GM19397 (cell line): Measurements from ENCODE around the gene ASIC4.

Experiments
- ATAC-seq: cut with Tn5 transposase; IDR thresholded peaks from one replicate; pipeline ENCODE4 v1.9.1; 2021; ENCODE audit warnings: mild to moderate bottlenecking, moderate library complexity; ENCODE audit not compliant: unreplicated experiment

The ASIC4 gene

GRCh38 chr2:219514196-219514761 lies at the start of gene ASIC4:
TSS of gene ASIC4 (plus strand) at chr2:219514482. CDS start at chr2:219514725, 243 bp downstream.
- no peak for ATAC-seq

GRCh38 chr2:219465659-219466561 lies 48.4 kb upstream of the ASIC4 start:
- ATAC-seq, result no peak

GRCh38 chr2:219466816-219467735 lies 47.2 kb upstream of the ASIC4 start:
- no peak for ATAC-seq

GRCh38 chr2:219467736-219468075 lies 46.6 kb upstream of the ASIC4 start:
- no peak for ATAC-seq

GRCh38 chr2:219468410-219469185 lies 45.7 kb upstream of the ASIC4 start:
- no peak for ATAC-seq

GRCh38 chr2:219469186-219469724 lies 45.0 kb upstream of the ASIC4 start:
- ATAC-seq, result no peak

- no peak for ATAC-seq
These were observed 43.9 kb upstream of the ASIC4 start for GRCh38 chr2:219470429-219470828.

GRCh38 chr2:219471476-219472371 lies 42.6 kb upstream of the ASIC4 start:
- no peak for ATAC-seq

GRCh38 chr2:219472629-219473187 lies 41.6 kb upstream of the ASIC4 start:
- ATAC-seq, result no peak

GRCh38 chr2:219473511-219473910 lies 40.8 kb upstream of the ASIC4 start:
- ATAC-seq, result no peak

GRCh38 chr2:219474285-219475060 lies 39.8 kb upstream of the ASIC4 start:
- ATAC-seq, result no peak

GRCh38 chr2:219475278-219475677 lies 39.0 kb upstream of the ASIC4 start:
- no peak for ATAC-seq

- ATAC-seq, result no peak
These were observed 38.3 kb upstream of the ASIC4 start for GRCh38 chr2:219475697-219476651.

- ATAC-seq, result no peak
These were observed 37.6 kb upstream of the ASIC4 start for GRCh38 chr2:219476652-219477151.

GRCh38 chr2:219477179-219477578 lies 37.1 kb upstream of the ASIC4 start:
- no peak for ATAC-seq

GRCh38 chr2:219477815-219478214 lies 36.5 kb upstream of the ASIC4 start:
- no peak for ATAC-seq

- ATAC-seq, result no peak
These were observed 35.4 kb upstream of the ASIC4 start for GRCh38 chr2:219478916-219479315.
